Right hindlimb (tissue), 1 donor: ENCODE results near the gene THAP12.

Source experiments
- DNase-seq: peaks from one replicate; pipeline ENCODE4 v3.0.0-alpha.2; 2018

The THAP12 gene

GRCh38 chr11:76376746-76377558, 4.0 kb downstream of the THAP12 start:
- no peak for DNase-seq

DNA sequence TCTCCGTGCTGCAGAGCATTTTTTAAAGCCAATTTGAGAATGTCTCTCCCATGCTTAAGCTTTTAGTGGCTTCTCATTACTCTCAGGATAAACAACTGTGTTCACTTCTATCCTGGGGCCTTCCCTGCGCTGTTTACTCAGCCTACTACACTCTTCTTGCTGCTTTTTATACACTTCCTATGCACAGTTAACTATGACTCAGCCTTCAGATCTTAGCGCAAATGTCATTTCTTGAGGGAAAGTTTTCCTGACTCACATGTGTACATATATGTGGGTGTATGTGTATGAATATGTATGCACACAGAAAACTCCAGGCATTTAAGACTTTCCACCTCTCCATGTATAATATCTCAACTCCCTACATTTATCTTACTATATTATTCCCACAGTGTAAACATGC, 9.8 kb downstream of the THAP12 start:
- DNase-seq: no peak

DNA sequence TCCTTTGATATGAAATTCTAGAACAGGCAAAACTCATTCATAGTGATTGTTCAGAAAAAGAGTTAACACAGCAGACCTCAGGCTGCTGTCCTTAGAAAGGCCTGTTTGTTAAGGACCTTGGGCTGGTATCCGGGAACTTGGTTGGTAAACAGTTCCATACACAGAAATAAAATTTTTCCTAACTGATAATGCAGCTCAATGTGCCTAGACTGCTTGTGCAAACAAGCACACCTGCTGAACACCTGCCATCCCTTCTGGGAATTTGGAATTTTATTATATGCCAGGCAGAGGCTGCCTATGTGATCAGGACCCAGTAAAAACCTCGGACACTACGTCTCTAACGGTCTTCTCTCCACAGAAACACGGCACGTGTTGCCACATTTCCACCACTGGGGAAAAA, 11.5 kb downstream of the THAP12 start:
- no peak for DNase-seq

DNA sequence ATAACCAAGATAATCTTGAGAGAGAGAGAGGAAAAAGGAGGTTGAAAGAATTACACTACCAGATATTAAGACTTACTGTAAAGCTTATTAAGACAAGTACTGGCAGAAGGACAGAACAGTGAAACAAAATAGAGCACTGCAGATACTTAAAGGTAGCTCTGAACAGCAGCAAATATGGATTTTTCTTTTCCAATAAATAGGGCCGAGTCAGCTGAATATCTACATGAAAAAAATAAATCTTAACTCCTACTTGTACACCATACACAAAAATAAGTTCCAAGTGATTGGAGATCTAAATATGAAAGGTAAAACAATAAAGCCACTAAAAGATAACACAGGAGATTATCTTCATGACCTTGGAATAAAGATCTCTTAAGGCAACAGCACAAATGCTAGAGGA, 12.4 kb downstream of the THAP12 start:
- no peak for DNase-seq

GRCh38 chr11:76365038-76365679, 15.8 kb downstream of the THAP12 start:
- DNase-seq: no peak

GRCh38 chr11:76362716-76363115, 18.2 kb downstream of the THAP12 start:
- no peak for DNase-seq

DNA sequence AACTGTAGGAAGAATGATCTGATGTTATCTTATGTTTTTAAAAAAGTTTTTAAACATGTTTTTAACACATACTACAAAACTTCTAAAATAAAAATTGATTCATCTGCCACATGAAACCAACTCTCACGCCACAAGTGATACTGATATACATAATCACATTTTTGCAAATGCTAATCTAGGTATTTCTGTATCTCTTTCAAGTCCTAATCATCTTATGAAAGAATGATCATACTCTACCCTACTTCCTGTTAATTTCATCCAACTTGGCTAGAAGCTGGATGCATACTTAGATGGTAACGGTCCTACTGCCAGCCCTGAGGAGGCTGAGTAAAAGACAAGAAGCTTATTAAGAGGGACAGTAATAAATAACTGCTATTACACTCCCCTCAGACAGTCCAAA, 19.2 kb downstream of the THAP12 start:
- DNase-seq: no peak

- DNase-seq: no peak
Measured at GRCh38 chr11:76361374-76361773, 19.6 kb downstream of the THAP12 start.

GRCh38 chr11:76355172-76355571, 25.8 kb downstream of the THAP12 start:
- no peak for DNase-seq

GRCh38 chr11:76348348-76348747, 32.6 kb downstream of the THAP12 start:
- no peak for DNase-seq

DNA sequence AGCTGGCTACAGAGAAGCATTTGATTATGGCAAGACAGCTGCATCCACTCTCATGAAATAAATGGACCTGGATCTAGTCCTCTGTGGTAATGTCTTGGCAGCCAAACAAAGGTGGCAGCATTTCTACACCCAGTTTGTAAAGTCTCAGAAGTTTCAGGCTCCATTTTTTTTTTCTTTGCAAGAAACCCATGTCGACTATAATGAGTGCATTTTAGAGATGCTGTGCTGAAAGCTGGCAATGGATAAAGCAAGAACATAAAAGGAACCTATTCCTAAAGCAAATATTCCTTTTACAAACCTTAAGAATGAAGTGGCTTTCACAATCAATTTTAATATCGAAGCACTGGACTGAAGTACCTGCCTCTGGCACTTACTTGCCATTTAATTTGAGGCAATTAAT, 33.5 kb downstream of the THAP12 start:
- no peak for DNase-seq

DNA sequence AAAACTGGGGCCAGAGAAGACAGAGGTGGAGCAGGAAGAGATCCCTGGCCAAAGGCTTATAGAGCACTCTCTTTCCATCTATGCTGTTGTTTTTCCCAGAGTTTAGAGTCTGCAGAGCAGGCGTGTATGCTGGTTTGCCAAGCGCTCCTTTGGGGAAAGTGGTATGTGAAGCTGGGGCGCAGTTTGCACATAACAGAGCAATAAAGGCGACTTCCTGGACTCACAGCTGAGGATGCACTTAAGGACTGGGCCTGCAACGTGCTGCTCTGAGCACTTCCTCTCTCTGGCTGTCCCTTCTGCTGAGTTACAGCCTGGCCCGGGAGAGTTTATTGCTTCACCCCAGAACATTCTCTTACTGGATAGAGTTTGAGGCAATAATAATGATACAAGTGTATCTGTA, 41.7 kb downstream of the THAP12 start:
- DNase-seq: peak; percentile 94

DNA sequence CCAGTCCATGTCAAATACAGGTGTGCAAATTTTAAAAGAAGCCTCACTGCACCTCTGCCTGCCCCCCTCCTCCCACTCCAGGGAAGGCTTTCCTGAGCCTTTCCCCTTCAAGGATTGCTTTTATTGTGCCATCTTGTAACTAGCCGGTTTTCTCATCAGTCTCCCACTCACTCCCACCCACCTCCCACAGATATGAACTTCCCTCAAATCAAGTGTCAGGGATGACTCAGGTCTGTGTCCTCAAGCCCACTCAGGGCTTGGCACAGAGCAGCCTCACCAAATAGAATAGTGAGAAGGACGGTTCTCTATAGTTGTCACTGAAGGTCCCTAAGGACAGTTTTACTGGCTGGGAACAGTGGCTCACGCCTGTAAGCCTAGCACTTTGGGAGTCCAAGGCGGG, 43.0 kb downstream of the THAP12 start:
- DNase-seq: no peak

- no peak for DNase-seq
Measured at GRCh38 chr11:76337469-76337868, 43.5 kb downstream of the THAP12 start.

- DNase-seq: no peak
Measured at GRCh38 chr11:76336597-76336996, 44.3 kb downstream of the THAP12 start.

DNA sequence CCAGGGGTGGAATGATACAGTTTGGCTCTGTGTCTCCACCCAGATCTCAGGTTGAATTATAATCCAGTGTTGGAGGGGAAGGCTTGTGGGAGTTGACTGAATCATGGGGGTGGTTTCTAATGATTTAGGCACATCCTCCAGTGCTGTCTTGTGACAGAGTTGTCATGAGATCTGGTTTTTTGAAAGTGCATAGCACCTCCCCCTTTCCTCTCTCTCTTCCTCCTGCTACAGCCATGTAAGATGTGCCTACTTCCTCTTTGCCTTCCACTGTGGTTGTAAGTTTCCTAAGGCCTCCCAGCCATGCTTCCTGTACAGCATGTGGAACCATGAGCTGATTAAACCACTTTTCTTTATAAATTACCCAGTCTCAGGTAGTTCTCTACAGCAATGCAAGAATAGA, 45.1 kb downstream of the THAP12 start:
- no peak for DNase-seq

DNA sequence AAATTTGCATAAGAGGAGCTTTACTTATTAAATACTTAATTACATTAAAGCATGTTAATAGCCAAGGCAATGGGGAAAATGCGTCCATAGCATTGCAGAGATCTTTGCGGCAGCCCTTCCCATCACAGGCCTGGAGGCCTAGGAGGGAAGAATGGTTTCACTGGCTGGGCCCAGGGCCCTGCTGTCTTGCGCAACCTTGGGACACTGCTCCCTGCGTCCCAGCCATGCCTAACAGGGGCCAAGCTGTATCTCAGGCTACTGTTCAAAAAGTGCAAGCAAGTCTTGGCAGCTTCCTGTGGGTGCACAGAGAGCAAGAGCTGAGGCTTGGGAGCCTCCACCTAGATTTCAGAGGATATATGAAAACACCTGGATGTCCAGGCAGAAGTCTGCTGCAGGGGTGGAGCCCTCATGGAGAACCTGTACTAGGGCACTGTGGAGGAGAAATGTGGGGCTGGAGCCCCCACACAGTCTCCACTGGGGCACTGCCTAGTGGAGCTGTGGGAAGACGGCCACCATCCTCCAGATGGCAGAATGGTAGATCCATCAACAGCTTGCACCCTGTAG, 46.0 kb downstream of the THAP12 start:
- no peak for DNase-seq

DNA sequence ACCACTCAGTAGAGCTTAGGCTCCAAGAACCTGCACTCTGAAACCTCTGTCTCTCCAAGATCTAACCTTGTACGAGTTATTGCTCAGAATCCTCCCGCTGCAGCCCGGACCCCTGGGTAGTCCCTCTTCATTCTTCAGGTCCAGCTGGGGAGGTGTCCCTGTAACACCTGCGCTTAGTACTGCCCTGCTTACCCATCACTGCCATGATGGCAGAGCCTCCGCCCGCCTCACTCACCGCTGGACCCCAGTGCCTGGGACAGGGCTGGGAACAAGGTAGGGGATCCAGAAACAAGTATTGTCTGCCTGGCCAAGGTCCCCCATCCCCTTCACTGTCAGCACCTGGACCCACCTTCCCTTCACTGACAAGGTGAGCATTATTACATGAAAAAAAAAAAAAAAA, 50.3 kb downstream of the THAP12 start:
- DNase-seq: no peak

GRCh38 chr11:76329983-76330382, 50.9 kb downstream of the THAP12 start:
- no peak for DNase-seq

DNA sequence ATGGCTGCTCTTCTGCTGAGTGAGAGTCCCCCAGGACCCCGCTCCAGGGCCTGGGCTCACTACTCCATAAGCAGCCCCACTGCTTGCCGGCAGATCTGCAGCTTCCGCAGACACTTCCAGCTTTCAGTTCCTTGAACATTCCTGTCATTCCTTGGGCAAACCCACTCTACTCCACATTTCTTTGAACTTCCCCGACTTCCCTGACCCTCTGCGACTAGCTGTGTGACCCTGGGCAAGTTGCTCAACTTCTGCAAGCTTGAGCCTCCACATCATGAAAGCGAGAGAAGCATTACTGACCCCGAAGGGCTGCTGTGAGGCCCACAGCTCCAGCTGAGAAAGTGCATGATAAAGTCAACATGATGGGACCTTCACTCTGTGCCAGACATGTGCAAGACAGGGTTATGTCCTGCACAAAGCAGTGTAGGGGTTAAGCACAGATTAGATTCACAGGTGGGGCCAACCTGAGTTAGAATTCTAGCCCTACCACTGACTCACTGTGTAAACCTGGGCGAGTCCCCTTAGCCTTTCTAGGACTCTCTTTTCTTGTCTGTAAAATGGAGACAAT, 51.8 kb downstream of the THAP12 start:
- DNase-seq: no peak

- no peak for DNase-seq
Measured at GRCh38 chr11:76327756-76328388, 53.1 kb downstream of the THAP12 start.

DNA sequence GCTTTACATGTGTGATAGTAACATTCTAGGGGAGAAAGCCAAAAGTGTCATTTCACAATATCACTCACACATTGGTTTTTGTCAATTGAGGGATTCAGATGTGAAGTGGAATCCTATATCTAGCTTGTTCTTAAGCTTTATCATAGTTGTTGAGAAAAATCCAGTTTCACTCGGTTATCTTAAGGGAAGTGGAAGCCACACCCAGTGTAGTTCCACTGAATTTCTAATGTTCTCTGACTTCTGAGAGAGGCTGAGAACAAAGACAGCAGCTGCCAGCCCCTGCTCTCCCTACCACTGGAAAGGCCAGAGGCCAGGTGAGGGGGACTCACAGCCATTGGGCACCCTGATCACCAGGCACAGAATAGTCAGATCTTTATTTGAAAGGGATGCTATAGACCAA, 53.7 kb downstream of the THAP12 start:
- no peak for DNase-seq

DNA sequence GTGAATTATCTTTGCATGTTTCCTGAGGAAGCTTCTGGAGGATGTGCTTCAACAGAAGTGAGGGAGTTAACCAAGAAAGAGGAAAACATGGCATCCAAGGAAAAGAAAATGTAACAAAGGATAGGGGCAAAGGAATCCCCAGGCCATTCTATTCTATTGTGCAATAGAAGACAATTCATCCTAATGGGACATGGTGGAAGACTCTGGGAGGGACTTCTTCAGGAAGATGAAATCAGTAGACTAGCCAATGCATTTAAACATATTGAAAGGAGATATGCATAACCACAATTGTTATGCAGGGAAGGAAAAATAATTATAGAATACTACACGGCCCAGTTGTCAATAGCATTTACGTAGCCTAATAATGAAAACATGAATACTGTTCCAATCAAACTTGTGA, 55.7 kb downstream of the THAP12 start:
- no peak for DNase-seq

DNA sequence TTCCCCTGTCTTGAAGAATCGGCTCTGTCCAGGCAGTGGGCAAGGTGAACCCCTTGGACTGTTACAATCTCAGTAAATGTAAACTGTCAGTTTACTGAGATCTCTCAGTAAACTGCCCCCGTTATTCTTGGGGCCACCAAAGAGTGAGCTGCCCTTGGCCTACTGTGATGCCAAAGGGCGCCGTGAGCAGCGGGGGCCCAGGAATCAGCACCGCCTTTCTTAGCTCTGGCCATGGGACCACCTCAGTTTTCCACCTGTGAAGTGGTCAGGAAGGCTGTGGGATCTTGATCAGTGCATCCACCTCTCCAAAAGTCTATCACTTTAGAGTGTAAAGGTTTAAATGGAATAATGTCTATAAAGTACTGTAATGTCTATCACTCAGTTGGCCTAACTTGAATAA, 57.1 kb downstream of the THAP12 start:
- DNase-seq: no peak
